ENCODE results near the gene PLD1.
"Not testable (repeated sequence)": the region's sequence is repeated elsewhere in the genome, so short reads cannot be mapped to it uniquely, and the experiment has no call there.

Gene PLD1

GRCh38 chr3:171809861-171810628 lies at the start of gene PLD1:
TSS of gene PLD1 (minus strand) at chr3:171810483. CDS start at chr3:171738051, 72,432 bp downstream.
- no peak for DNase-seq (ENCODE audit: low read depth in 2 of 2, low spot score in 1 of 2)

GRCh38 chr3:171858770-171859169 lies 48.5 kb upstream of the PLD1 start:
- DNase-seq (ENCODE audit: low read depth in 2 of 2, low spot score in 1 of 2): not testable (repeated sequence)

GRCh38 chr3:171854649-171855305 lies 44.5 kb upstream of the PLD1 start:
- no peak for DNase-seq (ENCODE audit: low read depth in 2 of 2, low spot score in 1 of 2)

GRCh38 chr3:171851660-171852058 lies 41.4 kb upstream of the PLD1 start:
- DNase-seq (ENCODE audit: low read depth in 2 of 2, low spot score in 1 of 2): no peak

- no peak for DNase-seq (ENCODE audit: low read depth in 2 of 2, low spot score in 1 of 2)
Observed at GRCh38 chr3:171850960-171851659, 40.8 kb upstream of the PLD1 start.

- DNase-seq (ENCODE audit: low read depth in 2 of 2, low spot score in 1 of 2): no peak
Observed at GRCh38 chr3:171850320-171850959, 40.2 kb upstream of the PLD1 start.

GRCh38 chr3:171849617-171850319 lies 39.5 kb upstream of the PLD1 start:
- no peak for DNase-seq (ENCODE audit: low read depth in 2 of 2, low spot score in 1 of 2)

- DNase-seq (ENCODE audit: low read depth in 2 of 2, low spot score in 1 of 2): no peak
Observed at GRCh38 chr3:171847595-171848259, 37.4 kb upstream of the PLD1 start.

- DNase-seq (ENCODE audit: low read depth in 2 of 2, low spot score in 1 of 2): no peak
Observed at GRCh38 chr3:171847133-171847532, 36.9 kb upstream of the PLD1 start.

GRCh38 chr3:171846597-171846996 lies 36.3 kb upstream of the PLD1 start:
- DNase-seq (ENCODE audit: low read depth in 2 of 2, low spot score in 1 of 2): no peak

- DNase-seq (ENCODE audit: low read depth in 2 of 2, low spot score in 1 of 2): no peak
Observed at GRCh38 chr3:171845481-171846284, 35.4 kb upstream of the PLD1 start.

- no peak for DNase-seq (ENCODE audit: low read depth in 2 of 2, low spot score in 1 of 2)
Observed at GRCh38 chr3:171844873-171845272, 34.6 kb upstream of the PLD1 start.

GRCh38 chr3:171842864-171843518 lies 32.7 kb upstream of the PLD1 start, which contains the start of gene TMEM212:
TSS of gene TMEM212 (plus strand) at chr3:171843349. CDS start at chr3:171843384, 35 bp downstream.
- DNase-seq (ENCODE audit: low read depth in 2 of 2, low spot score in 1 of 2): no peak

- DNase-seq (ENCODE audit: low read depth in 2 of 2, low spot score in 1 of 2): no peak
Observed at GRCh38 chr3:171841620-171842000, 31.3 kb upstream of the PLD1 start.

- no peak for DNase-seq (ENCODE audit: low read depth in 2 of 2, low spot score in 1 of 2)
Observed at GRCh38 chr3:171840811-171841619, 30.7 kb upstream of the PLD1 start.

- DNase-seq (ENCODE audit: low read depth in 2 of 2, low spot score in 1 of 2): no peak
Observed at GRCh38 chr3:171840445-171840810, 30.1 kb upstream of the PLD1 start.

GRCh38 chr3:171839270-171839669 lies 29.0 kb upstream of the PLD1 start:
- no peak for DNase-seq (ENCODE audit: low read depth in 2 of 2, low spot score in 1 of 2)

GRCh38 chr3:171838218-171838720 lies 28.0 kb upstream of the PLD1 start:
- DNase-seq (ENCODE audit: low read depth in 2 of 2, low spot score in 1 of 2): no peak

Data from stimulated activated CD8-positive, alpha-beta memory T cell treated with anti-CD3 and anti-CD28 coated beads, Interleukin-4, amount 100 ng/mL, for 4 hours (primary cell).